ENCODE data around the gene TEX14. TPM values are rescaled to one million over a fixed set of nuclear protein-coding genes. Genes with fewer than 3 reads are reported as not detected.

TEX14 gene
- total RNA-seq = under 1 TPM; 0.20 to 0.43 (median 0.34) TPM

- no peak for ATAC-seq (replicated peaks in 6 of 8)
- Histone ChIP-seq H3K27ac (peak within 1 kb of the TSS; percentile 72 to 82), H3K4me1 (replicated peaks in 1 of 2) (peaks cover 3 to 11% of the 10 kb centered on the region in 2 donors), H3K4me3 (peak within 1 kb of the TSS; percentile 44 to 54 (median 52))
- in situ Hi-C loops (cut with MboI; ENCODE audit: low pct_unique_long_range_greater_than_20kb in 2 of 9, low sequenced_read_pairs in 9 of 9, unreplicated experiment in 9 of 9) = no loop called here
- WGBS, 10 experiments = 94 to 100% (median 100%) methylated on average over 1 to 2 of the region's 19 CpGs; no CpG with 5 or more reads in 7 of the 10 experiments
These were observed at the start of gene TEX14 for GRCh38 chr17:58691701-58692238. Gene TEX14 (minus strand): TSS chr17:58692045. CDS start chr17:58652001, 40,044 bp downstream.

GRCh38 chr17:58741121-58741625 lies 49.3 kb upstream of the TEX14 start:
- Histone ChIP-seq H3K4me1 (replicated peaks in 1 of 2) (no peaks in the 10 kb centered on the region), H3K4me3 (no peak overlapping the region), H3K27ac (no peak overlapping the region)
- peak in 4 of 8 experiments; percentile 17 to 56 (median 40) for ATAC-seq (replicated peaks in 6 of 8)
- in situ Hi-C loops (cut with MboI; ENCODE audit: low pct_unique_long_range_greater_than_20kb in 2 of 9, low sequenced_read_pairs in 9 of 9, unreplicated experiment in 9 of 9) = no loop called here
- 19 to 100% (median 91%) methylated on average over 1 to 8 of the region's 8 CpGs; no CpG with 5 or more reads in 1 of the 10 experiments for WGBS, 10 experiments

- 64 to 100% (median 90%) methylated on average over 1 to 3 of the region's 3 CpGs; no CpG with 5 or more reads in 3 of the 10 experiments for WGBS, 10 experiments
- Histone ChIP-seq H3K4me3 (no peak overlapping the region), H3K27ac (no peak overlapping the region), H3K4me1 (replicated peaks in 1 of 2) (no peaks in the 10 kb centered on the region)
- in situ Hi-C loops (cut with MboI; ENCODE audit: low pct_unique_long_range_greater_than_20kb in 2 of 9, low sequenced_read_pairs in 9 of 9, unreplicated experiment in 9 of 9) = no loop called here
- no peak for ATAC-seq (replicated peaks in 6 of 8)
These were observed 43.0 kb upstream of the TEX14 start for GRCh38 chr17:58734811-58735210.

- H3K4me3 ChIP-seq = no peak overlapping the region
- no peak overlapping the region for H3K27ac ChIP-seq
- no peak for ATAC-seq (replicated peaks in 6 of 8)
- WGBS, 10 experiments = 82 to 100% (median 93%) methylated on average over 2 to 3 of the region's 3 CpGs; no CpG with 5 or more reads in 1 of the 10 experiments
- in situ Hi-C loops (cut with MboI; ENCODE audit: low pct_unique_long_range_greater_than_20kb in 2 of 9, low sequenced_read_pairs in 9 of 9, unreplicated experiment in 9 of 9) = no loop called here
- H3K4me1 ChIP-seq (replicated peaks in 1 of 2) = no peaks in the 10 kb centered on the region
These were observed 42.2 kb upstream of the TEX14 start for GRCh38 chr17:58734040-58734439.

GRCh38 chr17:58730937-58731336 lies 39.1 kb upstream of the TEX14 start:
- no peak overlapping the region for H3K27ac ChIP-seq
- H3K4me3 ChIP-seq = no peak overlapping the region
- ATAC-seq (replicated peaks in 6 of 8) = peak in 2 of 8 experiments; percentile 64 to 86
- H3K4me1 ChIP-seq (replicated peaks in 1 of 2) = no peaks in the 10 kb centered on the region
- in situ Hi-C loops (cut with MboI; ENCODE audit: low pct_unique_long_range_greater_than_20kb in 2 of 9, low sequenced_read_pairs in 9 of 9, unreplicated experiment in 9 of 9) = no loop called here

- WGBS, 10 experiments = 0 to 75% (median 57%) methylated on average over 1 of the region's 1 CpG; no CpG with 5 or more reads in 4 of the 10 experiments
- Histone ChIP-seq H3K27ac (no peak overlapping the region), H3K4me1 (replicated peaks in 1 of 2) (no peaks in the 10 kb centered on the region)
These were observed 37.0 kb upstream of the TEX14 start for GRCh38 chr17:58728798-58729197.

GRCh38 chr17:58722696-58723095 lies 30.9 kb upstream of the TEX14 start:
- Histone ChIP-seq H3K4me1 (replicated peaks in 1 of 2) (no peaks in the 10 kb centered on the region), H3K27ac (no peak overlapping the region), H3K4me3 (no peak overlapping the region)
- in situ Hi-C loops (cut with MboI; ENCODE audit: low pct_unique_long_range_greater_than_20kb in 2 of 9, low sequenced_read_pairs in 9 of 9, unreplicated experiment in 9 of 9) = loop anchor here in 5 of 9 experiments (25.0 kb wide), 1 partner anchor 290 kb away; no protein-coding TSS in a partner anchor
- ATAC-seq (replicated peaks in 6 of 8) = peak in 3 of 8 experiments; percentile 14 to 72 (median 54)
- 8 to 100% (median 93%) methylated on average over 1 to 2 of the region's 2 CpGs; no CpG with 5 or more reads in 3 of the 10 experiments for WGBS, 10 experiments

More at GRCh38 chr17:58728798-58729197, 37.0 kb upstream of the TEX14 start:
- H3K4me3 ChIP-seq = no peak overlapping the region
- in situ Hi-C loops (cut with MboI; ENCODE audit: low pct_unique_long_range_greater_than_20kb in 2 of 9, low sequenced_read_pairs in 9 of 9, unreplicated experiment in 9 of 9) = no loop called here
- peak in 2 of 8 experiments; percentile 34 to 70 for ATAC-seq (replicated peaks in 6 of 8)

GRCh38 chr17:58722274-58722673 lies 30.4 kb upstream of the TEX14 start:
- WGBS, 10 experiments = 0 to 100% (median 80%) methylated on average over 1 of the region's 1 CpG; no CpG with 5 or more reads in 7 of the 10 experiments
- H3K27ac ChIP-seq = no peak overlapping the region
- ATAC-seq (replicated peaks in 6 of 8) = peak in 3 of 8 experiments; percentile 85 to 98 (median 97)
- no peaks in the 10 kb centered on the region for H3K4me1 ChIP-seq (replicated peaks in 1 of 2)
- in situ Hi-C loops (cut with MboI; ENCODE audit: low pct_unique_long_range_greater_than_20kb in 2 of 9, low sequenced_read_pairs in 9 of 9, unreplicated experiment in 9 of 9) = loop anchor here in 5 of 9 experiments (25.0 kb wide), 1 partner anchor 290 kb away; no protein-coding TSS in a partner anchor
- no peak overlapping the region for H3K4me3 ChIP-seq

- WGBS, 10 experiments = 24 to 57% (median 50%) methylated on average over 2 to 4 of the region's 4 CpGs; no CpG with 5 or more reads in 2 of the 10 experiments
- no peak overlapping the region for H3K4me3 ChIP-seq
- peak in 1 of 8 experiments; percentile 25 for ATAC-seq (replicated peaks in 6 of 8)
- H3K4me1 ChIP-seq (replicated peaks in 1 of 2) = no peaks in the 10 kb centered on the region
- no peak overlapping the region for H3K27ac ChIP-seq
- in situ Hi-C loops (cut with MboI; ENCODE audit: low pct_unique_long_range_greater_than_20kb in 2 of 9, low sequenced_read_pairs in 9 of 9, unreplicated experiment in 9 of 9) = loop anchor here in 8 of 9 experiments (10.0 to 25.0 kb wide), 3 partner anchors 284 to 301 kb away; no protein-coding TSS in a partner anchor
These were observed 19.2 kb upstream of the TEX14 start for GRCh38 chr17:58710948-58711552.

- in situ Hi-C loops (cut with MboI; ENCODE audit: low pct_unique_long_range_greater_than_20kb in 2 of 9, low sequenced_read_pairs in 9 of 9, unreplicated experiment in 9 of 9) = loop anchor here in 6 of 9 experiments (10.0 to 25.0 kb wide), 2 partner anchors 298 to 306 kb away; no protein-coding TSS in a partner anchor
- H3K4me3 ChIP-seq = no peak overlapping the region
- H3K4me1 ChIP-seq (replicated peaks in 1 of 2) = no peaks in the 10 kb centered on the region
- no peak for ATAC-seq (replicated peaks in 6 of 8)
- no peak overlapping the region for H3K27ac ChIP-seq
- WGBS, 10 experiments = 53 to 100% (median 80%) methylated on average over 1 to 3 of the region's 3 CpGs
These were observed 14.7 kb upstream of the TEX14 start for GRCh38 chr17:58706351-58707140.

GRCh38 chr17:58703916-58704286 lies 12.1 kb upstream of the TEX14 start:
- H3K27ac ChIP-seq = no peak overlapping the region
- 53 to 100% (median 100%) methylated on average over 1 to 2 of the region's 2 CpGs for WGBS, 10 experiments
- in situ Hi-C loops (cut with MboI; ENCODE audit: low pct_unique_long_range_greater_than_20kb in 2 of 9, low sequenced_read_pairs in 9 of 9, unreplicated experiment in 9 of 9) = loop anchor here in 6 of 9 experiments (10.0 to 25.0 kb wide), 2 partner anchors 301 to 308 kb away; no protein-coding TSS in a partner anchor
- no peaks in the 10 kb centered on the region for H3K4me1 ChIP-seq (replicated peaks in 1 of 2)
- ATAC-seq (replicated peaks in 6 of 8) = no peak
- no peak overlapping the region for H3K4me3 ChIP-seq

- Histone ChIP-seq H3K4me3 (no peak overlapping the region), H3K4me1 (replicated peaks in 1 of 2) (no peaks in the 10 kb centered on the region), H3K27ac (no peak overlapping the region)
- no peak for ATAC-seq (replicated peaks in 6 of 8)
- 86 to 100% (median 96%) methylated on average over 1 to 4 of the region's 4 CpGs for WGBS, 10 experiments
- in situ Hi-C loops (cut with MboI; ENCODE audit: low pct_unique_long_range_greater_than_20kb in 2 of 9, low sequenced_read_pairs in 9 of 9, unreplicated experiment in 9 of 9) = loop anchor here in 6 of 9 experiments (10.0 to 25.0 kb wide), 2 partner anchors 301 to 309 kb away; no protein-coding TSS in a partner anchor
These were observed 11.5 kb upstream of the TEX14 start for GRCh38 chr17:58703137-58703915.
